ENCODE measurements around the gene SRGAP1.

GRCh38 chr12:64142784-64143183 is 298.3 kb downstream of the SRGAP1 start:
- TF ChIP-seq CTCF (IDR thresholded peaks at IDR 0.05): no peak
- no peak for TF ChIP-seq POLR2A (IDR thresholded peaks at IDR 0.05)
- TF ChIP-seq EP300 (IDR thresholded peaks at IDR 0.05): no peak
